GM19324 (cell line): Measurements from ENCODE around the gene RBMXL3.

Experiments used
- ATAC-seq: cut with Tn5 transposase; IDR thresholded peaks from one replicate; pipeline ENCODE4 v1.9.1; 2021; ENCODE audit warnings: mild to moderate bottlenecking, moderate library complexity; ENCODE audit not compliant: unreplicated experiment, low FRiP score

The RBMXL3 gene

GRCh38 chrX:115232933-115233496 lies 43.8 kb downstream of the RBMXL3 start:
- no peak for ATAC-seq

- no peak for ATAC-seq
Measured at GRCh38 chrX:115233497-115234455, 44.6 kb downstream of the RBMXL3 start, which contains the start of gene LRCH2. LRCH2 (minus strand) TSS chrX:115234096; CDS start chrX:115234041, 55 bp downstream.

GRCh38 chrX:115234461-115234860 lies 45.3 kb downstream of the RBMXL3 start:
- ATAC-seq: no peak

GRCh38 chrX:115236560-115236959 lies 47.4 kb downstream of the RBMXL3 start:
- no peak for ATAC-seq

GRCh38 chrX:115237056-115237455 lies 47.8 kb downstream of the RBMXL3 start:
- ATAC-seq: no peak
